22Rv1 (cell line): ENCODE measurements around the gene RNF213.

Source experiments
- H3K27ac ChIP-seq: fragments of 450-650 bp; 2 replicates; pipeline ENCODE4 v1.5.1; 2017
- CTCF ChIP-seq: fragments of 450-650 bp; IDR thresholded peaks from 2 replicates; pipeline ENCODE4 v1.5.1; 2017; ENCODE audit warnings: mild to moderate bottlenecking
- ZFX ChIP-seq: fragments of 450-650 bp; IDR thresholded peaks from 2 replicates; pipeline ENCODE4 v1.6.1; 2017; ENCODE audit warnings: antibody characterized with exemption, borderline replicate concordance

Gene RNF213

DNA sequence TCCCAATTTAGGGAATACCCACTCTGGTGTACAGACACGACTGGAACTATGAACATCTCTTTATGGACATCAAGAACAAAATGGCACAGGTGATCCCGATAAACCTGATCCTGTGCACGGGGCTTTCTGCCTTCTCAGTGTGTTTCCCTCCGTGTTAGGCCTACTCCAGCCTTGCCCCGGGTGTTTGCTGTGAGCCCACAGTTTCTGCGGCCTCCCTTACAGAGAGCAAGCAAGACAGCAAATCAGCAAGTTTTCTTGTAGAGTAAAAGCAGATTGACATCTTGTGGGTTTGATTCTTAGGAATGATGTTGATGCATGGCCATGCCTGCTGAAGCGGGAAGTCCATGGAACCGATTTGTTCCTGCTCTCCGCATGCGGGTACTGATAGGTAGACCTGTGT lies 127.9 kb downstream of the RNF213 start:
- H3K27ac ChIP-seq = no peak overlapping the region
- TF ChIP-seq ZFX (no peak), CTCF (no peak)

DNA sequence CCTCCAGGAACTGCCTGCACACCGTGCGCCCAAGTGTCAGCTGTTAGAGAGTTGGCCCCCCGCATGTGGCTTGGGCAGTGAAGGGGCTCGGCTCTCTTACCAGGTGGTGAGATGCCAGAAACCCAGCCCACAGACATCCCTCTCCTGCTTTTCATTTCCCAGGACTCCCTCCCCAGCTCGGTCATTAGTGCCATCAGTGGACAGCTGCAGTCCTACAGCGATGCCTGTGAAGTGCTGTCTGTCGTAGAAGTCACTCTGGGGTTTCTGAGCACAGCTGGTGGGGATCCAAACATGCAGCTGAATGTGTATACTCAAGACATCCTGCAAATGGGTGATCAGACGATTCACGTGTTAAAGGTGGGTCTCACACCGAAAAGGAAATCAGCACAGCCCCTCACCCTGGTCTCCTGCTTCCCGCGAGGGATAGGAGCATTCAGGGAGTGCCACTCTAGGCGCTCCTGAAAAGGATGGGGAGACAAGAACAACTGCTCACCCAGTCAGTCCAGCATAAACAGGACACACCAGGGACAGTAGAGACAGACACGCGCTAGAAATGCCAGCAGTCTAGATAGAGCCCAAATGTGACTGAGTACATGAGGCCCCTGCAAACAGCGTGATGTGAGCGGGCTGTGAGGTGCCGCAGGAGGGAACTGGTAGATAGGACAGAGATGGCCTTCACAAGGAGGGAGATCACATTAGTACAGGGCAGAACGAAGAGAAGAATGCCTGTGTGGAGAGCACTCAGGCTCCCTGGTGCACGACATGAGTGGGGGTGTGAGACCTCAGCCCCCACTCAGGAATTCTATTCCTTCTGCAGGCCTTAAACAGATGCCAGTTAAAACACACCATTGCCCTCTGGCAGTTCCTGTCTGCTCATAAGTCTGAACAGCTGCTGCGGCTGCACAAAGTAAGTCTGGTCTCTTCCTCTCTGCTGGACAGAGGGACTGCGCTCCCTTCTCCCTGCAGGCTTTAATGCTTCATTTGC lies 128.7 kb downstream of the RNF213 start:
- TF ChIP-seq CTCF (no peak), ZFX (no peak)
- H3K27ac ChIP-seq = no peak overlapping the region

DNA sequence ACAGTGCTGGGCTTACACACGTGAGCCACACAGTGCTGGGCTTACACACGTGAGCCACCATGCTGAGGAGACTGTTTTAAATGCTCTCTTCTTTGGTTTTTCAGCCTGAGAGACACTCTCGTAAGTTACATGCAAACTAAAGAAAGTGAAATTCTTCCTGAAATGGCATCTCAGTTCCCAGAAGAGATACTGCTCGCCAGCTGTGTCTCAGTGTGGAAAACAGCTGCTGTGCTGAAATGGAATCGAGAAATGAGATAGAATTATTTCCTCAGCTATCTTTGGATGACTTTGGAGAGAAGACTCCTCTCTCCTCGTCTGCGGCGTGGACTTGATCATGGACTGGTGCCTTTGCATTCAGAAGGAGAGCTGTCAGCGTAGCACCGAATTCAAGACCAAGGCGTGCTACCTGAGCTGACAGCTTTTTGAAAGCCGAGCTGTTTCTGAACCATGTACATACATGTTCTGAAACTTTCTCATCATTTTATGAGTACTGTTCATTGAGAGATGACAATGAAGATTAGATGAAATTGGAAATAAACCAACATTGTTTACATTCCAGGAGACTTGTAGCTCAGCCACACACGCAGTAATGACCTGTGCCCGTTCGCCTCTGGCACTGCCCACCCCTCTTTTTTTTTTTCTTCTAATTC lies 132.7 kb downstream of the RNF213 start:
- no peak overlapping the region for H3K27ac ChIP-seq
- no peak for TF ChIP-seq CTCF
- TF ChIP-seq ZFX = no peak

DNA sequence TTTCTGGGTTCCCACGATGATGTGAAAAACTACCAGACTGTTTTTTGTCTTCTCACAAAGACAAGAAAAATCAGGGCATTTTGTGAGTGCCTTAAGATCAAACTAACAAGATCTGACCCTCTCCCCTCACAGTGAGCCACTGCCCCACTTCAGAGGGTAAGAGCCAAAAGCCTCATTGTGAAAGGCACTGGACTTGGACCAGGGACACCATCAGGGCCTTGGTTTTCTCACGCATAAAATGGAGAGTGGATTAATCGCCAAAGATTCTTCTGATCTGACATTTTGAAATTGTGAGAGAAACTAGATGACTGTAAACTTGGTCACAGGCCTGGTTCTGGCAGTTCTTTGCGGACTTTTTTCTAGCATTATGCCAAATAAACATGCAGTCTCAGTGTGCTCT lies 133.3 kb downstream of the RNF213 start:
- no peak for TF ChIP-seq ZFX
- no peak for TF ChIP-seq CTCF
- H3K27ac ChIP-seq = no peak overlapping the region

DNA sequence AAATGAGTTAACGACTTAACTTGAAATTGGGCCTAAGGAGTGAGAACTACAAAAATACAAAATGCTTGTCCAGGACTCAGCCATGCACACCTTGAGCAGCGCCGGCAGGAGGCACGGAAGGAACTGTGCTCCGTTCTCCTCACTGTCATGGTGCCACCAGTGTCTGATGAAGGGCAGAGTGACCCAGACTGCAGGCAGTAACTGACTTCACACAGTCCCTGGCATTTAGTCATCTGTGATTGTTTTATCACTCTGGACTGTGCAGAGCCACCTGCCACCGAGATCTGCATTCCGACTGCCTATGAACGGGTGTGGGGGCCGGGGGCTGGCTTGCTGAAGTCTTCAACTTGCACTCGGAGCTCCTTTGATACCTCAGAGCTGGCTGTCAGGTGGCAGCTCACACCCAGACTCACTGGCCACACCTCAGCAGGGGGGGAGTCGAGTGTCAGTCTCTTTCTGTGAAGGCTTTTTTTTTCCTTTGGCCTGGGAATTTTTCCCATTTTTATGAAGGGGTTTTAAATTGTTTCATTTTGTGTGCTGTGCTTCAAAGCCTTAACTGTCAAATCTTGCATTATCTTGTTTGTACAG lies 134.1 kb downstream of the RNF213 start:
- H3K27ac ChIP-seq = no peak overlapping the region
- TF ChIP-seq CTCF = no peak
- TF ChIP-seq ZFX = no peak

DNA sequence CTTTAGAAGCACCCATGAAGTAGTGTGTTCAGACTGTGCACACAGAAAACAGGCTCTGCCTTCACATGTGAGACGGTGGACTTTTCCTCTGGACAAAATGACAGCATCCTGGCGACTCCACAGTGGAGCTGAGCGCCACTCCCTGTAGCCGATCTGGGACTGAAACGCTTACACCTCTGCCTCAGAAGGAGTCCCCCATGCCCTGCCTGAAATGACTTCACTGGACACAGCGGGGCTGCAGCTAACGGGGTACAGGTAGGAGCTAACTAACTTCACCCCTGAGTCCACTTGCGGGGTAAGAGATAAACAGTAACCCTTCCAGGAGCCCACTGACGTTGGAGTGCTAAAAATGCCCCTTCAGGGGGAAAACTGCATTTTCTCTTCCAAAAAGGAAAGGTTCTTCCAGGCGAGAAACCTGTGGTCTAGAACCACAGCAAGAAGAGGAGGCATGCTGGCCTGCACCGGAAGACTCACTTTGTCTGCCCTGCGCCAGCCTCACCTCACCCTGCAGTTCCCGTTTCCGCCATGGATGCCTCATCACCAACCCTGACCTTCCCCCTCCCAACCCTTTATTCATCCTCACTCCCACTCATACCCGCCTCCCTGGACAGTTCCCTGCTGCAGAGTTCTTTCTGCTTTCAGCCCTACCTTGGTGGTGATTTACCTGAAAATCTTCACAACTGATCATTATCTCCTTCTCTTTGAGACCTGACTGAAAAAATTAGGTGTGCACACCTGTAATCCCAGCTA lies 134.9 kb downstream of the RNF213 start:
- H3K27ac ChIP-seq = no peak overlapping the region

More for the DNA sequence above, 134.9 kb downstream of the RNF213 start:
- no peak for TF ChIP-seq CTCF
